ENCODE results near the gene CDK9.

The CDK9 gene

GRCh38 chr9:127761491-127761956 is 24.3 kb upstream of the CDK9 start:
- DNase-seq (ENCODE audit: low read depth in 1 of 2, low spot score in 1 of 2), result no peak

GRCh38 chr9:127762111-127762676 is 23.6 kb upstream of the CDK9 start:
- DNase-seq (ENCODE audit: low read depth in 1 of 2, low spot score in 1 of 2), result no peak

GRCh38 chr9:127763918-127764384 is 21.9 kb upstream of the CDK9 start:
- DNase-seq (ENCODE audit: low read depth in 1 of 2, low spot score in 1 of 2), result no peak

GRCh38 chr9:127765418-127765817 is 20.4 kb upstream of the CDK9 start:
- DNase-seq (ENCODE audit: low read depth in 1 of 2, low spot score in 1 of 2), result no peak

- no peak for DNase-seq (ENCODE audit: low read depth in 1 of 2, low spot score in 1 of 2)
Measured at GRCh38 chr9:127767410-127767809, 18.4 kb upstream of the CDK9 start.

- DNase-seq (ENCODE audit: low read depth in 1 of 2, low spot score in 1 of 2), result no peak
Measured at GRCh38 chr9:127767909-127768331, 17.9 kb upstream of the CDK9 start.

- DNase-seq (ENCODE audit: low read depth in 1 of 2, low spot score in 1 of 2), result no peak
Measured at GRCh38 chr9:127768698-127769097, 17.1 kb upstream of the CDK9 start.

- no peak for DNase-seq (ENCODE audit: low read depth in 1 of 2, low spot score in 1 of 2)
Measured at GRCh38 chr9:127769101-127769500, 16.7 kb upstream of the CDK9 start.

GRCh38 chr9:127769929-127770582 is 15.8 kb upstream of the CDK9 start:
- no peak for DNase-seq (ENCODE audit: low read depth in 1 of 2, low spot score in 1 of 2)

GRCh38 chr9:127770583-127770904 is 15.3 kb upstream of the CDK9 start:
- DNase-seq (ENCODE audit: low read depth in 1 of 2, low spot score in 1 of 2), result no peak

- DNase-seq (ENCODE audit: low read depth in 1 of 2, low spot score in 1 of 2), result peak; percentile 91 to 95
Measured at GRCh38 chr9:127770905-127771569, 14.8 kb upstream of the CDK9 start.

- no peak for DNase-seq (ENCODE audit: low read depth in 1 of 2, low spot score in 1 of 2)
Measured at GRCh38 chr9:127771570-127772189, 14.2 kb upstream of the CDK9 start.

- no peak for DNase-seq (ENCODE audit: low read depth in 1 of 2, low spot score in 1 of 2)
Measured at GRCh38 chr9:127772603-127773002, 13.2 kb upstream of the CDK9 start.

GRCh38 chr9:127773272-127773671 is 12.6 kb upstream of the CDK9 start:
- DNase-seq (ENCODE audit: low read depth in 1 of 2, low spot score in 1 of 2), result no peak

- no peak for DNase-seq (ENCODE audit: low read depth in 1 of 2, low spot score in 1 of 2)
Measured at GRCh38 chr9:127773981-127774380, 11.9 kb upstream of the CDK9 start.

GRCh38 chr9:127776195-127776923 is 9.5 kb upstream of the CDK9 start:
- DNase-seq (ENCODE audit: low read depth in 1 of 2, low spot score in 1 of 2), result peak; percentile 44 to 59

- DNase-seq (ENCODE audit: low read depth in 1 of 2, low spot score in 1 of 2), result no peak
Measured at GRCh38 chr9:127776924-127777289, 8.9 kb upstream of the CDK9 start.

GRCh38 chr9:127777368-127777980 is 8.4 kb upstream of the CDK9 start:
- DNase-seq (ENCODE audit: low read depth in 1 of 2, low spot score in 1 of 2), result no peak

- DNase-seq (ENCODE audit: low read depth in 1 of 2, low spot score in 1 of 2), result peak in 1 of 2 donors; percentile 35
Measured at GRCh38 chr9:127778280-127779135, 7.3 kb upstream of the CDK9 start, which contains the start of gene SH2D3C. TSS of gene SH2D3C (minus strand) at chr9:127778666. CDS start at chr9:127778627, 39 bp downstream.
